GM12892 (cell line): ENCODE data around the gene OR8G1.

ENCODE experiments used
- POLR2A ChIP-seq: IDR thresholded peaks from 2 replicates; pipeline ENCODE4 v1.6.1; 2011; ENCODE audit warnings: low read depth, low read length, control low read depth
- POLR2AphosphoS5 ChIP-seq: IDR thresholded peaks from 2 replicates; pipeline ENCODE4 v1.6.1; 2011; ENCODE audit warnings: low read depth, low read length, control low read depth
- TAF1 ChIP-seq: IDR thresholded peaks from 2 replicates; pipeline ENCODE4 v1.6.1; 2011; ENCODE audit warnings: low read depth, mild to moderate bottlenecking, control low read depth, low read length, borderline replicate concordance

GRCh38 chr11:124199702-124200101 lies 41.2 kb upstream of the OR8G1 start:
- TF ChIP-seq POLR2A = no peak
- no peak for TF ChIP-seq TAF1
- no peak for TF ChIP-seq POLR2AphosphoS5
